ENCODE data around the gene PPM1H.

DNA sequence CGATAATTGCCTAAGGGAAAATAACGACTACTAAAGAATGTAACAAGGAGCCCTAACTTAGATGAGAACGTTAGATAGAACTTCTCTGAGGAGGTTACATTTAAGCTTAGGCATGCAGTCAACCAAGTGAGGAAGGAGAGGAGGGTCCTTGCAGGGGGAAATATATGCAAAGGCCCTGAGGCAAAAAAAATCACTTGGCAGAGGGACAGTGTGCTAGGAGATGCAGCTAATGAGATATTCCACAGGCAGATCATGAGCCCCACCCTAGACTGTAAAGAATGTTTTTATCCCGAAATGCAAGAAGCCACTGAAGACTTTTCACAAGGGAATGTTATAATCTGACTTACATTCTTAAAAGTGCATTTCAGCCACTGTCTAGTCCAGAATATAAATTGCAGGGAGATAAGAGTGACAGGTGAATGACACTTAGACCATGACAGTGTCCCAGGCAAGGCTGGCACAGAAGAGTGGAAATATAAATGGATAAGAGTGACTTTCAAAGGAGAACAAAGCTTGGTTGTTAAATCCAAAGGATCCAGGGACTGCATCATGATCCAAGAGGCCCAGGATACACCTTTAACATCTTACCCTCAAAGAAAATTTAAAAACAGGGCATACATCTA is 61.0 kb downstream of the PPM1H start:
- TF ChIP-seq POLR2A (IDR thresholded peaks at IDR 0.05), result no peak
- TF ChIP-seq, protein P1, sequence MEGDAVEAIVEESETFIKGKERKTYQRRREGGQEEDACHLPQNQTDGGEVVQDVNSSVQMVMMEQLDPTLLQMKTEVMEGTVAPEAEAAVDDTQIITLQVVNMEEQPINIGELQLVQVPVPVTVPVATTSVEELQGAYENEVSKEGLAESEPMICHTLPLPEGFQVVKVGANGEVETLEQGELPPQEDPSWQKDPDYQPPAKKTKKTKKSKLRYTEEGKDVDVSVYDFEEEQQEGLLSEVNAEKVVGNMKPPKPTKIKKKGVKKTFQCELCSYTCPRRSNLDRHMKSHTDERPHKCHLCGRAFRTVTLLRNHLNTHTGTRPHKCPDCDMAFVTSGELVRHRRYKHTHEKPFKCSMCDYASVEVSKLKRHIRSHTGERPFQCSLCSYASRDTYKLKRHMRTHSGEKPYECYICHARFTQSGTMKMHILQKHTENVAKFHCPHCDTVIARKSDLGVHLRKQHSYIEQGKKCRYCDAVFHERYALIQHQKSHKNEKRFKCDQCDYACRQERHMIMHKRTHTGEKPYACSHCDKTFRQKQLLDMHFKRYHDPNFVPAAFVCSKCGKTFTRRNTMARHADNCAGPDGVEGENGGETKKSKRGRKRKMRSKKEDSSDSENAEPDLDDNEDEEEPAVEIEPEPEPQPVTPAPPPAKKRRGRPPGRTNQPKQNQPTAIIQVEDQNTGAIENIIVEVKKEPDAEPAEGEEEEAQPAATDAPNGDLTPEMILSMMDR (IDR thresholded peaks at IDR 0.05), result no peak
